Upper lobe of left lung (tissue), 6 donors: ENCODE measurements around the gene PCDHGA11. TPM values are rescaled to one million over a fixed set of nuclear protein-coding genes. Genes with fewer than 3 reads are reported as not detected.
A peak's percentile ranks its signal among the peaks of the same experiment; 100 is the strongest.
"Not testable (repeated sequence)": the region's sequence is repeated elsewhere in the genome, so short reads cannot be mapped to it uniquely, and the experiment has no call there.

ENCODE experiments used
- ATAC-seq, 2 donors: fragments of 200-7000 bp; cut with Tn5 transposase; one replicate each; pipeline ENCODE4 v1.9.1; 2022; ENCODE audit warnings: mild to moderate bottlenecking in 2 of 2, moderate library complexity in 2 of 2; ENCODE audit not compliant: low FRiP score in 2 of 2
- DNase-seq, 2 donors: peaks; one replicate each; pipeline ENCODE4 v3.0.0-alpha.2; 2019 to 2020
- H3K27ac ChIP-seq, 4 donors: fragments of 200-600 bp; sonication (generic); one replicate each; pipeline ENCODE4 v1.5.1; 2016 to 2019
- H3K27me3 ChIP-seq, 4 donors: fragments of 200-600 bp; sonication (generic); one replicate each; pipeline ENCODE4 v1.5.1; 2017 to 2019
- H3K36me3 ChIP-seq, 4 donors: fragments of 200-600 bp; sonication (generic); one replicate each; pipeline ENCODE4 v1.5.1; 2016 to 2019
- H3K4me1 ChIP-seq, 4 donors: fragments of 200-600 bp; sonication (generic); one replicate each; pipeline ENCODE4 v1.5.1; 2018 to 2019
- H3K4me3 ChIP-seq, 4 donors: fragments of 200-600 bp; sonication (generic); one replicate each; pipeline ENCODE4 v1.5.1; 2017 to 2019; ENCODE audit warnings: mild to moderate bottlenecking in 2 of 4, moderate library complexity in 1 of 4
- H3K9me3 ChIP-seq, 4 donors: fragments of 200-600 bp; sonication (generic); one replicate each; pipeline ENCODE4 v1.5.1; 2018 to 2019
- EP300 ChIP-seq, 4 donors: sonication (generic); formaldehyde crosslinking; IDR thresholded peaks; one replicate each; pipeline ENCODE4 v1.5.1; 2017; ENCODE audit warnings: antibody characterized with exemption in 4 of 4, control low read depth in 2 of 4
- POLR2A ChIP-seq, 4 donors: fragments of 450-650 bp; IDR thresholded peaks; one replicate each; pipeline ENCODE4 v1.5.1; 2016 to 2017; ENCODE audit warnings: antibody characterized with exemption in 4 of 4, mild to moderate bottlenecking in 2 of 4
- POLR2AphosphoS5 ChIP-seq, 2 donors: sonication (generic); formaldehyde crosslinking; IDR thresholded peaks; one replicate each; pipeline ENCODE4 v1.5.1; 2017; ENCODE audit warnings: antibody characterized with exemption in 2 of 2
- WGBS, 2 donors: methylation state at CpG; one replicate each; pipeline ENCODE4 v1.1.5; 2017 to 2018; 5-methylcytosine and 5-hydroxymethylcytosine counted together
- total RNA-seq, 6 donors: library from RNA; depleted of rRNA in 4 of 6; stranded (reverse); fragments of >200 nt in 4 of 6; gene quantifications; one replicate each; pipeline versions ENCODE4 v1.1.0 to v1.2.1, GENCODE V29; 2016 to 2021
- TF ChIP-seq, protein P1 (sequence below), 6 experiments: fragments of 450-650 bp in 4 of 6; fragments of 200-600 bp in 2 of 6; sonication (generic) in 2 of 6; IDR thresholded peaks; one replicate each; pipeline ENCODE4 v1.5.1; 2016 to 2019; ENCODE audit warnings: antibody characterized with exemption in 6 of 6
- donor health status: DM: no; HTN: no; CAD: no; lungs with moderate emphysema.
- donor health status: DM: no; HTN: yes; CAD: no; lungs with severe emphysema.

Gene PCDHGA11
- total RNA-seq, 6 donors from 2014 or later = 2.0 to 16.8 (median 2.3) TPM

GRCh38 chr5:141427783-141428426, 7.1 kb downstream of the PCDHGA11 start:
- Histone ChIP-seq H3K4me1 (peaks cover 0 to 11% (median 2%) of the 10 kb centered on the region in 4 donors), H3K27ac (no peak overlapping the region), H3K4me3 (no peak overlapping the region), H3K27me3 (no peaks in the 10 kb centered on the region), H3K9me3 (peaks cover 75 to 88% (median 82%) of the 10 kb centered on the region in 4 donors), H3K36me3 (no peaks in the 10 kb centered on the region)
- no peak for TF ChIP-seq POLR2A (IDR thresholded peaks at IDR 0.05)
- TF ChIP-seq, protein P1, sequence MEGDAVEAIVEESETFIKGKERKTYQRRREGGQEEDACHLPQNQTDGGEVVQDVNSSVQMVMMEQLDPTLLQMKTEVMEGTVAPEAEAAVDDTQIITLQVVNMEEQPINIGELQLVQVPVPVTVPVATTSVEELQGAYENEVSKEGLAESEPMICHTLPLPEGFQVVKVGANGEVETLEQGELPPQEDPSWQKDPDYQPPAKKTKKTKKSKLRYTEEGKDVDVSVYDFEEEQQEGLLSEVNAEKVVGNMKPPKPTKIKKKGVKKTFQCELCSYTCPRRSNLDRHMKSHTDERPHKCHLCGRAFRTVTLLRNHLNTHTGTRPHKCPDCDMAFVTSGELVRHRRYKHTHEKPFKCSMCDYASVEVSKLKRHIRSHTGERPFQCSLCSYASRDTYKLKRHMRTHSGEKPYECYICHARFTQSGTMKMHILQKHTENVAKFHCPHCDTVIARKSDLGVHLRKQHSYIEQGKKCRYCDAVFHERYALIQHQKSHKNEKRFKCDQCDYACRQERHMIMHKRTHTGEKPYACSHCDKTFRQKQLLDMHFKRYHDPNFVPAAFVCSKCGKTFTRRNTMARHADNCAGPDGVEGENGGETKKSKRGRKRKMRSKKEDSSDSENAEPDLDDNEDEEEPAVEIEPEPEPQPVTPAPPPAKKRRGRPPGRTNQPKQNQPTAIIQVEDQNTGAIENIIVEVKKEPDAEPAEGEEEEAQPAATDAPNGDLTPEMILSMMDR (IDR thresholded peaks at IDR 0.05) = no peak
- peak in 1 of 2 donors; percentile 71 for DNase-seq
- 34 to 48% methylated on average over 17 to 43 of the region's 53 CpGs for WGBS, 2 donors
- no peak for ATAC-seq

- Histone ChIP-seq H3K27ac (no peak within 1 kb of the TSS), H3K9me3 (peaks cover 63 to 82% (median 76%) of the 10 kb centered on the region in 4 donors), H3K27me3 (no peaks in the 10 kb centered on the region), H3K4me3 (peak within 1 kb of the TSS in 3 of 4 donors; percentile 17 to 35 (median 34)), H3K4me1 (peaks cover 0 to 11% (median 2%) of the 10 kb centered on the region in 4 donors), H3K36me3 (no peaks in the 10 kb centered on the region)
- WGBS, 2 donors = 16 to 18% methylated on average over 33 of the region's 33 CpGs
- ATAC-seq (peak in 1 of 2 donors; percentile 85), DNase-seq (peak in 1 of 2 donors; percentile 63)
- no peak for TF ChIP-seq EP300 (IDR thresholded peaks at IDR 0.05)
- TF ChIP-seq, protein P1 (IDR thresholded peaks at IDR 0.05) = peak in 3 of 6 experiments; percentile 14 to 37 (median 32)
Observed at GRCh38 chr5:141430332-141431113, 9.7 kb downstream of the PCDHGA11 start, which contains the start of gene PCDHGA12. Gene PCDHGA12 (plus strand): TSS chr5:141430507. CDS start chr5:141430760, 253 bp downstream.

DNA sequence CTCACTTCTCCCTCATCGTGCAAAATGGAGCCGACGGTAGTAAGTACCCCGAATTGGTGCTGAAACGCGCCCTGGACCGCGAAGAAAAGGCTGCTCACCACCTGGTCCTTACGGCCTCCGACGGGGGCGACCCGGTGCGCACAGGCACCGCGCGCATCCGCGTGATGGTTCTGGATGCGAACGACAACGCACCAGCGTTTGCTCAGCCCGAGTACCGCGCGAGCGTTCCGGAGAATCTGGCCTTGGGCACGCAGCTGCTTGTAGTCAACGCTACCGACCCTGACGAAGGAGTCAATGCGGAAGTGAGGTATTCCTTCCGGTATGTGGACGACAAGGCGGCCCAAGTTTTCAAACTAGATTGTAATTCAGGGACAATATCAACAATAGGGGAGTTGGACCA, 10.4 kb downstream of the PCDHGA11 start:
- Histone ChIP-seq H3K9me3 (peaks cover 61 to 82% (median 71%) of the 10 kb centered on the region in 4 donors), H3K27ac (no peak overlapping the region), H3K4me3 (peak overlapping the region in 3 of 4 donors; percentile 17 to 35 (median 34)), H3K36me3 (no peaks in the 10 kb centered on the region), H3K4me1 (peaks cover 0 to 11% (median 2%) of the 10 kb centered on the region in 4 donors), H3K27me3 (no peaks in the 10 kb centered on the region)
- TF ChIP-seq EP300 (IDR thresholded peaks at IDR 0.05) = no peak
- no peak for TF ChIP-seq POLR2AphosphoS5 (IDR thresholded peaks at IDR 0.05)
- no peak for TF ChIP-seq POLR2A (IDR thresholded peaks at IDR 0.05)
- TF ChIP-seq, protein P1 (IDR thresholded peaks at IDR 0.05) = no peak
- ATAC-seq (peak in 1 of 2 donors; percentile 7), DNase-seq (peak in 1 of 2 donors; percentile 78)
- 22% methylated on average over 19 to 35 of the region's 37 CpGs for WGBS, 2 donors

GRCh38 chr5:141432308-141432707, 11.5 kb downstream of the PCDHGA11 start:
- Histone ChIP-seq H3K9me3 (peaks cover 53 to 81% (median 68%) of the 10 kb centered on the region in 4 donors), H3K4me1 (peaks cover 0 to 11% (median 2%) of the 10 kb centered on the region in 4 donors)
- not testable (repeated sequence) for H3K36me3 ChIP-seq, ATAC-seq, H3K4me3 ChIP-seq, H3K27me3 ChIP-seq, H3K27ac ChIP-seq
- peak in 1 of 2 donors; percentile 68 for DNase-seq
- 39 to 51% methylated on average over 2 to 29 of the region's 38 CpGs for WGBS, 2 donors

GRCh38 chr5:141432726-141433125, 11.9 kb downstream of the PCDHGA11 start:
- H3K27me3 ChIP-seq, H3K27ac ChIP-seq, H3K36me3 ChIP-seq, H3K4me3 ChIP-seq, ATAC-seq: not testable (repeated sequence)
- WGBS, 2 donors = 26 to 30% methylated on average over 13 to 29 of the region's 29 CpGs
- H3K4me1 ChIP-seq = peaks cover 0 to 11% (median 2%) of the 10 kb centered on the region in 4 donors
- peak in 1 of 2 donors; percentile 76 for DNase-seq
- H3K9me3 ChIP-seq = peaks cover 49 to 81% (median 64%) of the 10 kb centered on the region in 4 donors
